ENCODE data around the gene DIP2B. TPM values are rescaled to one million over a fixed set of nuclear protein-coding genes. Genes with fewer than 3 reads are reported as not detected.
A peak's percentile ranks its signal among the peaks of the same experiment; 100 is the strongest.

DIP2B gene
- total RNA-seq, 1 donor from 2014 or later = 21.1 TPM

GRCh38 chr12:50627491-50627890 lies 122.7 kb downstream of the DIP2B start:
- FAIRE-seq = no peak
- TF ChIP-seq, protein P1, sequence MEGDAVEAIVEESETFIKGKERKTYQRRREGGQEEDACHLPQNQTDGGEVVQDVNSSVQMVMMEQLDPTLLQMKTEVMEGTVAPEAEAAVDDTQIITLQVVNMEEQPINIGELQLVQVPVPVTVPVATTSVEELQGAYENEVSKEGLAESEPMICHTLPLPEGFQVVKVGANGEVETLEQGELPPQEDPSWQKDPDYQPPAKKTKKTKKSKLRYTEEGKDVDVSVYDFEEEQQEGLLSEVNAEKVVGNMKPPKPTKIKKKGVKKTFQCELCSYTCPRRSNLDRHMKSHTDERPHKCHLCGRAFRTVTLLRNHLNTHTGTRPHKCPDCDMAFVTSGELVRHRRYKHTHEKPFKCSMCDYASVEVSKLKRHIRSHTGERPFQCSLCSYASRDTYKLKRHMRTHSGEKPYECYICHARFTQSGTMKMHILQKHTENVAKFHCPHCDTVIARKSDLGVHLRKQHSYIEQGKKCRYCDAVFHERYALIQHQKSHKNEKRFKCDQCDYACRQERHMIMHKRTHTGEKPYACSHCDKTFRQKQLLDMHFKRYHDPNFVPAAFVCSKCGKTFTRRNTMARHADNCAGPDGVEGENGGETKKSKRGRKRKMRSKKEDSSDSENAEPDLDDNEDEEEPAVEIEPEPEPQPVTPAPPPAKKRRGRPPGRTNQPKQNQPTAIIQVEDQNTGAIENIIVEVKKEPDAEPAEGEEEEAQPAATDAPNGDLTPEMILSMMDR (IDR thresholded peaks at IDR 0.05; ENCODE audit: insufficient read depth, low read length, severe bottlenecking) = no peak
- H3K4me3 ChIP-seq (ENCODE audit: low read depth, low read length) = no peak overlapping the region
- no peaks in the 10 kb centered on the region for H3K27me3 ChIP-seq (ENCODE audit: control insufficient read depth, insufficient read depth, low read length)
- no peaks in the 10 kb centered on the region for H3K36me3 ChIP-seq (ENCODE audit: control insufficient read depth, insufficient read depth, low read length)
- DNase-seq (ENCODE audit: low read depth) = peak; percentile 30

- TF ChIP-seq, protein P1 (IDR thresholded peaks at IDR 0.05; ENCODE audit: insufficient read depth, low read length, severe bottlenecking) = no peak
- no peak for DNase-seq (ENCODE audit: low read depth)
- Histone ChIP-seq H3K4me3 (ENCODE audit: low read depth, low read length) (no peak overlapping the region), H3K27me3 (ENCODE audit: control insufficient read depth, insufficient read depth, low read length) (no peaks in the 10 kb centered on the region), H3K36me3 (ENCODE audit: control insufficient read depth, insufficient read depth, low read length) (no peaks in the 10 kb centered on the region)
- no peak for FAIRE-seq
These were observed 123.6 kb downstream of the DIP2B start for GRCh38 chr12:50628394-50628793.

GRCh38 chr12:50633955-50634354 lies 129.2 kb downstream of the DIP2B start:
- no peak overlapping the region for H3K4me3 ChIP-seq (ENCODE audit: low read depth, low read length)
- no peaks in the 10 kb centered on the region for H3K36me3 ChIP-seq (ENCODE audit: control insufficient read depth, insufficient read depth, low read length)
- FAIRE-seq = no peak
- TF ChIP-seq, protein P1 (IDR thresholded peaks at IDR 0.05; ENCODE audit: insufficient read depth, low read length, severe bottlenecking) = no peak
- H3K27me3 ChIP-seq (ENCODE audit: control insufficient read depth, insufficient read depth, low read length) = no peaks in the 10 kb centered on the region
- DNase-seq (ENCODE audit: low read depth) = no peak

GRCh38 chr12:50634379-50634778 lies 129.6 kb downstream of the DIP2B start:
- peak; percentile 32 for FAIRE-seq
- TF ChIP-seq, protein P1 (IDR thresholded peaks at IDR 0.05; ENCODE audit: insufficient read depth, low read length, severe bottlenecking) = no peak
- Histone ChIP-seq H3K36me3 (ENCODE audit: control insufficient read depth, insufficient read depth, low read length) (no peaks in the 10 kb centered on the region), H3K27me3 (ENCODE audit: control insufficient read depth, insufficient read depth, low read length) (no peaks in the 10 kb centered on the region), H3K4me3 (ENCODE audit: low read depth, low read length) (no peak overlapping the region)
- DNase-seq (ENCODE audit: low read depth) = no peak

DNA sequence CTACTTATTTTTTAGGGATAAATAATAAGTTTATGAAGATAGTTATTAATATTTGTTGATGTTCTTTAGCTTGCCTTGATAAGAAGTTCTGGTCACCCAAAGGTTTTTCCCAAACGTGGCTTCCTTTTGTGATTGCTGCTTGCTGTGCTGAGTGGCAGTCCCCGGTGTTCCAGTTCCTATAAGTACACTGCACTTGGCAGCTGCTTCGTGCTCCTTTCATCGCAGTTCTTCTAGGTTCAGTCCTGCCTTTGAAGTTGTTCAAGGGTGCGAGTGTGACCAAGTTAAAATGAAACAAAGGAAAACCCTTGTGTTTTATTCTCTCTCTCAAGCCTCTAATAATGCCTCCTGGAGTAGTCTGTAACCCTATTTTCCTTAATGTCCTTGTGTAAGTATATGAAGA lies 130.6 kb downstream of the DIP2B start:
- H3K4me3 ChIP-seq (ENCODE audit: low read depth, low read length) = no peak overlapping the region
- no peak for FAIRE-seq

GRCh38 chr12:50635857-50636256 lies 131.1 kb downstream of the DIP2B start:
- FAIRE-seq = no peak
- H3K36me3 ChIP-seq (ENCODE audit: control insufficient read depth, insufficient read depth, low read length) = no peaks in the 10 kb centered on the region
- H3K27me3 ChIP-seq (ENCODE audit: control insufficient read depth, insufficient read depth, low read length) = no peaks in the 10 kb centered on the region
- H3K4me3 ChIP-seq (ENCODE audit: low read depth, low read length) = no peak overlapping the region
- no peak for DNase-seq (ENCODE audit: low read depth)
- TF ChIP-seq, protein P1 (IDR thresholded peaks at IDR 0.05; ENCODE audit: insufficient read depth, low read length, severe bottlenecking) = no peak

More for the DNA sequence above, 130.6 kb downstream of the DIP2B start:
- Histone ChIP-seq H3K36me3 (ENCODE audit: control insufficient read depth, insufficient read depth, low read length) (no peaks in the 10 kb centered on the region), H3K27me3 (ENCODE audit: control insufficient read depth, insufficient read depth, low read length) (no peaks in the 10 kb centered on the region)
- TF ChIP-seq, protein P1 (IDR thresholded peaks at IDR 0.05; ENCODE audit: insufficient read depth, low read length, severe bottlenecking) = no peak
- no peak for DNase-seq (ENCODE audit: low read depth)
